Coronary artery (tissue), 2 donors: ENCODE results near the gene MUC7.
A peak's percentile ranks its signal among the peaks of the same experiment; 100 is the strongest.
"Not testable (repeated sequence)": the region's sequence is repeated elsewhere in the genome, so short reads cannot be mapped to it uniquely, and the experiment has no call there.

ENCODE experiments used
- DNase-seq: peaks from one replicate; pipeline ENCODE4 v3.0.0-alpha.2; 2017; ENCODE audit warnings: low spot score
- H3K27ac ChIP-seq, 2 donors: fragments of 200-600 bp; sonication (generic); one replicate each; pipeline ENCODE4 v1.5.1; 2016 to 2019
- H3K4me3 ChIP-seq: fragments of 200-600 bp; sonication (generic); 2 replicates; pipeline ENCODE4 v1.5.1; 2016; ENCODE audit warnings: mild to moderate bottlenecking, moderate library complexity
- CTCF ChIP-seq: fragments of 200-600 bp; sonication (generic); IDR thresholded peaks from one replicate; pipeline ENCODE4 v1.5.1; 2019; ENCODE audit warnings: antibody characterized with exemption

Gene MUC7

GRCh38 chr4:70452946-70453345 lies 19.1 kb upstream of the MUC7 start:
- H3K4me3 ChIP-seq = no peak overlapping the region
- DNase-seq = no peak
- no peak for TF ChIP-seq CTCF
- H3K27ac ChIP-seq = no peak overlapping the region

- DNase-seq = no peak
- TF ChIP-seq CTCF = no peak
- Histone ChIP-seq H3K4me3 (no peak overlapping the region), H3K27ac (no peak overlapping the region)
Observed at GRCh38 chr4:70463335-70463734, 8.7 kb upstream of the MUC7 start.

DNA sequence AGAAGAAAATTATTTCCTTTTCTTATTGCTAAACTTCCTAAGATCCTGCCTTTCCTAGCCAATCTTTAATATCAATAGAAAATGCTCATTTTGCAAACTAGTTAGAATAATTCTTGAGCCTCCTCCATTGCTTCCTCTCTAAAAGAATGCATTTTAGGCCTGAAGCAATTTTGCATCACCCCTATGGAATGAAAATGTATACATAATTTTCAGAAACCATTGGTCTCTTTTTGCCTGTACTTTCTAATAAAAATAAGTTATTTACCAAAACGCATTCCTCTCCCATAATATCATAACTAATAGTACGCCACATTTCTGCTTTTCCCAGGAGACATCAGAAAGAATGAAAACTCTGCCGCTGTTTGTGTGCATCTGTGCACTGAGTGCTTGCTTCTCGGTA lies 1.7 kb downstream of the MUC7 start:
- Histone ChIP-seq H3K4me3 (no peak overlapping the region), H3K27ac (no peak overlapping the region)
- no peak for TF ChIP-seq CTCF
- no peak for DNase-seq

DNA sequence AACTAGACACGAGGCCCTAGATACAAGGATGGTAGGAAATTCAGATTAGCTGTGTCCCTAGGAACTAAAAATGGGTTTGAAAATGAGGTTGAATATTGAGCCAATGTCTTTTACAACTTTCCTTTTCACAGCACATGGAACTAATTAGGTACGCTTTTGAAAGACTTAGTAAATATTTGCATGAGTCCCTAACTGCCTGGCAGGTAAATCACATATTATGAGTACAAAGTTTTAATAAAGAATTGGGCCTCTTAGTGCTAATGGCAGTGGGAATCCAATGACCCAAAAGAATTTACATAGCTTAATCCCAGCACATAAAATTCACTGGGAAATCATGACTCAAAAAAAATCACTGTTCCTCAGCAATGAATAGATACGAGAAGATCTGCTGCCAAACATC lies 16.8 kb downstream of the MUC7 start:
- Histone ChIP-seq H3K27ac (no peak overlapping the region), H3K4me3 (no peak overlapping the region)
- no peak for TF ChIP-seq CTCF
- DNase-seq = no peak

DNA sequence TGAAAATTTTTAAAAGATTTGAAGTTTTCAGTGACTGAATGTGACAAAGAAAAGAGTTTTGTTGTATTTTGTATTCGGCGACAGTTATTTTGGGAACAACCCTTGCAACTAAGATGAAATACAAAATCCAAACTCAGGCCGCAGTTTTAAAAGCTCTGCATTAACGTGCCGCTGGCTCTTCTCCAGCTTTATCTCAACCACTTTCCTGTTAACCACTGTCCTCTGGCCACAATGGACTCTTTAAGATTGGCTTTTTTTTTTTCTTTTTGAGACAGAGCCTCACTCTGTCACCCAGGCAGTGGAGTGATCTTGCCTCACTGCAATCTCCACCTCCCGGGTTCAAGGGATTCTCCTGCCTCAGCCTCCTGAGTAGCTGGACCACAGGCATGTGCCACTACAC lies 24.2 kb downstream of the MUC7 start:
- Histone ChIP-seq H3K27ac (no peak overlapping the region), H3K4me3 (no peak overlapping the region)
- DNase-seq = no peak
- no peak for TF ChIP-seq CTCF

- H3K27ac ChIP-seq, DNase-seq, H3K4me3 ChIP-seq: not testable (repeated sequence)
Observed at GRCh38 chr4:70501838-70502237, 29.8 kb downstream of the MUC7 start.

DNA sequence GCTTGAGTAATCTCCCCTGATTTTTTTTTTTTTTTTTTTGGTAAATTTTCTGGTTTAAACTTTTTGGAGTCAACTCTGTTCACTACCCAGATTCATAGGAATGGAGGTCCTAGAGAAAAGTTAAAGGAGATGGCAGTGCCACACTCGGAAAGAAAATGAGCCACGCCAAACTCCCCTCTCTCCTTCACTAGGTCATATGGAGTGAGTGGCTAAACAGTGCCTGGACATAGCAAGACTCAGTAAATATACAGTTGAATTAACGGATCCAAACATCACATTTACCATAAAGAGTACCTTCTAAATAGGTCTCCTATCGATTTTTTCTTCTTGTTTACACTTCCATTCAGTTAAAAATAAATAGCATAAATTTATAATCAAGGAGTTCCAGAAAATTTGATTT lies 32.7 kb downstream of the MUC7 start:
- TF ChIP-seq CTCF = no peak
- Histone ChIP-seq H3K27ac (no peak overlapping the region), H3K4me3 (no peak overlapping the region)
- DNase-seq = no peak

- no peak overlapping the region for H3K4me3 ChIP-seq
- H3K27ac ChIP-seq = no peak overlapping the region
- TF ChIP-seq CTCF = peak; percentile 84
- no peak for DNase-seq
Observed at GRCh38 chr4:70505151-70505748, 33.3 kb downstream of the MUC7 start.
